T-helper 2 cell treated with Interferon-gamma antibody and Interleukin-4, amounts not matched to agents 5 μg/mL and 100 μg/mL, for 36 hours (primary cell): Measurements from ENCODE around the gene PEX11G.

Experiments used
- DNase-seq: peaks from one replicate; pipeline ENCODE4 v3.0.0; 2021; ENCODE audit warnings: low spot score
- H3K27ac Mint-ChIP-seq: one replicate; pipeline ENCODE4 v1.8.0; 2021; ENCODE audit warnings: mild to moderate bottlenecking, mixed read lengths
- H3K27me3 Mint-ChIP-seq: one replicate; pipeline ENCODE4 v1.8.0; 2021; ENCODE audit warnings: low read depth, mixed read lengths
- H3K36me3 Mint-ChIP-seq: one replicate; pipeline ENCODE4 v1.8.0; 2021; ENCODE audit warnings: low read depth, mixed read lengths
- H3K4me1 Mint-ChIP-seq: one replicate; pipeline ENCODE4 v1.8.0; 2021; ENCODE audit warnings: low read depth, mixed read lengths
- H3K4me3 Mint-ChIP-seq: one replicate; pipeline ENCODE4 v1.8.0; 2022; ENCODE audit warnings: mild to moderate bottlenecking, moderate library complexity, mixed read lengths
- H3K9me3 Mint-ChIP-seq: one replicate; pipeline ENCODE4 v1.8.0; 2021; ENCODE audit warnings: mixed read lengths

PEX11G gene

GRCh38 chr19:7526059-7526929 is 37.5 kb upstream of the PEX11G start:
- peaks cover 5% of the 10 kb centered on the region for H3K4me1 Mint-ChIP-seq
- no peak overlapping the region for H3K4me3 Mint-ChIP-seq
- H3K9me3 Mint-ChIP-seq = no peaks in the 10 kb centered on the region
- no peak overlapping the region for H3K27ac Mint-ChIP-seq
- DNase-seq = no peak
- H3K27me3 Mint-ChIP-seq = no peaks in the 10 kb centered on the region
- H3K36me3 Mint-ChIP-seq = no peaks in the 10 kb centered on the region

GRCh38 chr19:7524992-7525739 is 36.3 kb upstream of the PEX11G start:
- H3K4me3 Mint-ChIP-seq = no peak overlapping the region

GRCh38 chr19:7524523-7524922 is 35.7 kb upstream of the PEX11G start:
- no peak for DNase-seq
- no peak overlapping the region for H3K27ac Mint-ChIP-seq
- no peaks in the 10 kb centered on the region for H3K36me3 Mint-ChIP-seq
- no peak overlapping the region for H3K4me3 Mint-ChIP-seq
- no peaks in the 10 kb centered on the region for H3K9me3 Mint-ChIP-seq
- H3K4me1 Mint-ChIP-seq = peaks cover 5% of the 10 kb centered on the region
- no peaks in the 10 kb centered on the region for H3K27me3 Mint-ChIP-seq

More at GRCh38 chr19:7524992-7525739, 36.3 kb upstream of the PEX11G start:
- Mint-ChIP-seq H3K4me1 (peaks cover 5% of the 10 kb centered on the region), H3K9me3 (no peaks in the 10 kb centered on the region), H3K27ac (no peak overlapping the region), H3K27me3 (no peaks in the 10 kb centered on the region), H3K36me3 (no peaks in the 10 kb centered on the region)
- DNase-seq = no peak

GRCh38 chr19:7522923-7523667 is 34.3 kb upstream of the PEX11G start:
- peaks cover 5% of the 10 kb centered on the region for H3K4me1 Mint-ChIP-seq
- H3K36me3 Mint-ChIP-seq = no peaks in the 10 kb centered on the region
- H3K9me3 Mint-ChIP-seq = no peaks in the 10 kb centered on the region
- no peak overlapping the region for H3K27ac Mint-ChIP-seq
- H3K4me3 Mint-ChIP-seq = peak overlapping the region; percentile 71
- no peak for DNase-seq
- no peaks in the 10 kb centered on the region for H3K27me3 Mint-ChIP-seq

GRCh38 chr19:7522072-7522922 is 33.5 kb upstream of the PEX11G start, which contains the start of gene MCOLN1:
MCOLN1 (plus strand) TSS chr19:7522624; CDS start chr19:7522751, 127 bp downstream.
- Mint-ChIP-seq H3K27ac (peak within 1 kb of the TSS; percentile 87), H3K27me3 (peaks cover 3% of the 10 kb centered on the region), H3K9me3 (no peaks in the 10 kb centered on the region), H3K4me3 (peak within 1 kb of the TSS; percentile 82), H3K4me1 (peaks cover 7% of the 10 kb centered on the region), H3K36me3 (no peaks in the 10 kb centered on the region)
- DNase-seq = peak; percentile 99

- DNase-seq = no peak
- peak overlapping the region; percentile 82 for H3K4me3 Mint-ChIP-seq
- no peaks in the 10 kb centered on the region for H3K9me3 Mint-ChIP-seq
- H3K4me1 Mint-ChIP-seq = peaks cover 7% of the 10 kb centered on the region
- H3K27me3 Mint-ChIP-seq = peaks cover 9% of the 10 kb centered on the region
- H3K27ac Mint-ChIP-seq = peak overlapping the region; percentile 87
- no peaks in the 10 kb centered on the region for H3K36me3 Mint-ChIP-seq
Observed at GRCh38 chr19:7521551-7522071, 32.8 kb upstream of the PEX11G start.

GRCh38 chr19:7520131-7521051 is 31.6 kb upstream of the PEX11G start:
- Mint-ChIP-seq H3K4me1 (peaks cover 11% of the 10 kb centered on the region), H3K9me3 (no peaks in the 10 kb centered on the region), H3K27ac (no peak overlapping the region), H3K36me3 (no peaks in the 10 kb centered on the region), H3K4me3 (no peak overlapping the region), H3K27me3 (peaks cover 14% of the 10 kb centered on the region)
- DNase-seq = no peak

GRCh38 chr19:7519361-7520130 is 30.7 kb upstream of the PEX11G start:
- Mint-ChIP-seq H3K27me3 (peaks cover 22% of the 10 kb centered on the region), H3K9me3 (no peaks in the 10 kb centered on the region), H3K27ac (no peak overlapping the region), H3K4me3 (no peak overlapping the region), H3K36me3 (no peaks in the 10 kb centered on the region), H3K4me1 (peaks cover 11% of the 10 kb centered on the region)
- no peak for DNase-seq

- no peak overlapping the region for H3K27ac Mint-ChIP-seq
- H3K27me3 Mint-ChIP-seq = peaks cover 28% of the 10 kb centered on the region
- H3K4me3 Mint-ChIP-seq = peak overlapping the region; percentile 57
- DNase-seq = no peak
- H3K9me3 Mint-ChIP-seq = no peaks in the 10 kb centered on the region
- peaks cover 7% of the 10 kb centered on the region for H3K4me1 Mint-ChIP-seq
- H3K36me3 Mint-ChIP-seq = no peaks in the 10 kb centered on the region
Observed at GRCh38 chr19:7516878-7517277, 28.0 kb upstream of the PEX11G start.

GRCh38 chr19:7516333-7516732 is 27.5 kb upstream of the PEX11G start:
- no peak for DNase-seq
- peaks cover 28% of the 10 kb centered on the region for H3K27me3 Mint-ChIP-seq
- no peak overlapping the region for H3K27ac Mint-ChIP-seq
- peaks cover 6% of the 10 kb centered on the region for H3K4me1 Mint-ChIP-seq
- peak overlapping the region; percentile 57 for H3K4me3 Mint-ChIP-seq
- no peaks in the 10 kb centered on the region for H3K9me3 Mint-ChIP-seq
- no peaks in the 10 kb centered on the region for H3K36me3 Mint-ChIP-seq

GRCh38 chr19:7515645-7516151 is 26.9 kb upstream of the PEX11G start, which contains the start of gene ZNF358:
ZNF358 (plus strand) TSS chr19:7516103; CDS start chr19:7519243, 3,140 bp downstream.
- Mint-ChIP-seq H3K4me1 (peaks cover 6% of the 10 kb centered on the region), H3K27me3 (peaks cover 28% of the 10 kb centered on the region), H3K4me3 (peak within 1 kb of the TSS; percentile 72), H3K9me3 (no peaks in the 10 kb centered on the region), H3K36me3 (no peaks in the 10 kb centered on the region), H3K27ac (peak within 1 kb of the TSS; percentile 33)
- peak; percentile 30 for DNase-seq
